ENCODE measurements around the gene SLC6A19.

The SLC6A19 gene

GRCh38 chr5:1167361-1167727, 34.1 kb upstream of the SLC6A19 start:
- DNase-seq: no peak

GRCh38 chr5:1167728-1168709, 33.4 kb upstream of the SLC6A19 start:
- peak; percentile 82 for DNase-seq

GRCh38 chr5:1168796-1169195, 32.6 kb upstream of the SLC6A19 start:
- DNase-seq: no peak

- DNase-seq: no peak
Measured at GRCh38 chr5:1169211-1170115, 31.9 kb upstream of the SLC6A19 start.

GRCh38 chr5:1171340-1171941, 30.0 kb upstream of the SLC6A19 start:
- no peak for DNase-seq

GRCh38 chr5:1172007-1172581, 29.3 kb upstream of the SLC6A19 start:
- DNase-seq: no peak

- no peak for DNase-seq
Measured at GRCh38 chr5:1172670-1173404, 28.6 kb upstream of the SLC6A19 start.

GRCh38 chr5:1173485-1174070, 27.8 kb upstream of the SLC6A19 start:
- DNase-seq: no peak

GRCh38 chr5:1174122-1174936, 27.1 kb upstream of the SLC6A19 start:
- DNase-seq: peak; percentile 71

GRCh38 chr5:1175015-1175414, 26.4 kb upstream of the SLC6A19 start:
- DNase-seq: no peak

GRCh38 chr5:1175801-1176472, 25.5 kb upstream of the SLC6A19 start:
- no peak for DNase-seq

- DNase-seq: no peak
Measured at GRCh38 chr5:1176473-1177391, 24.7 kb upstream of the SLC6A19 start.

- DNase-seq: no peak
Measured at GRCh38 chr5:1177826-1178528, 23.4 kb upstream of the SLC6A19 start.

GRCh38 chr5:1178529-1179382, 22.6 kb upstream of the SLC6A19 start:
- DNase-seq: no peak

GRCh38 chr5:1179383-1179715, 22.0 kb upstream of the SLC6A19 start:
- DNase-seq: no peak

- DNase-seq: no peak
Measured at GRCh38 chr5:1180096-1180495, 21.3 kb upstream of the SLC6A19 start.

- DNase-seq: no peak
Measured at GRCh38 chr5:1180841-1181271, 20.5 kb upstream of the SLC6A19 start.
